ENCODE measurements around the gene PAQR7.

DNA sequence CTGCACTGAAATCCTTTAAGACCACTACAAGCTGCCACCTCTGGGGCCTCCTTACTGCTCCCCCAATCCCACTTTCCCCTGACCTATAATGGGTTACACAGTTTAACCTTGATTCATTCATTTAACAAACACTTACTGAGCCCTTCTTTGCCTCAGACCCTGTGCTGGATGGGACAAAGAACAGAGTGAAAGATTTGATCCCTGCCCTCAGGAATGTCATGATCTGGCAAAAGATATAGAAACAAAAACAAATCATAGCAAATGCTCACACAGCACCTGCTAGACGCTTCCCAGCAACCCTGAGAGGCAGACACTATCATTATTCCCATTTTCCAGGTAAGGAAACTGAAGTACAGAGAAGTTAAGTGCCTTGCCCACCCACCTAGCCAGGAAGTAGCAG lies 9.2 kb downstream of the PAQR7 start:
- TF ChIP-seq, protein P1, sequence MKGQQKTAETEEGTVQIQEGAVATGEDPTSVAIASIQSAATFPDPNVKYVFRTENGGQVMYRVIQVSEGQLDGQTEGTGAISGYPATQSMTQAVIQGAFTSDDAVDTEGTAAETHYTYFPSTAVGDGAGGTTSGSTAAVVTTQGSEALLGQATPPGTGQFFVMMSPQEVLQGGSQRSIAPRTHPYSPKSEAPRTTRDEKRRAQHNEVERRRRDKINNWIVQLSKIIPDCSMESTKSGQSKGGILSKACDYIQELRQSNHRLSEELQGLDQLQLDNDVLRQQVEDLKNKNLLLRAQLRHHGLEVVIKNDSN (IDR thresholded peaks at IDR 0.05), result no peak
- TF ChIP-seq TEAD4 (IDR thresholded peaks at IDR 0.05) (no peak), CREB1 (IDR thresholded peaks at IDR 0.05; ENCODE audit: low read depth) (no peak), RAD21 (IDR thresholded peaks at IDR 0.05; ENCODE audit: low read depth) (no peak)
